CD4-positive, alpha-beta T cell treated with Interleukin-10 for 1 hour (primary cell): ENCODE results near the gene NPHP4.
"Not testable (repeated sequence)": the region's sequence is repeated elsewhere in the genome, so short reads cannot be mapped to it uniquely, and the experiment has no call there.

Source experiments
- DNase-seq: peaks from one replicate; pipeline ENCODE4 v3.0.0-alpha.2; 2020

The NPHP4 gene

DNA sequence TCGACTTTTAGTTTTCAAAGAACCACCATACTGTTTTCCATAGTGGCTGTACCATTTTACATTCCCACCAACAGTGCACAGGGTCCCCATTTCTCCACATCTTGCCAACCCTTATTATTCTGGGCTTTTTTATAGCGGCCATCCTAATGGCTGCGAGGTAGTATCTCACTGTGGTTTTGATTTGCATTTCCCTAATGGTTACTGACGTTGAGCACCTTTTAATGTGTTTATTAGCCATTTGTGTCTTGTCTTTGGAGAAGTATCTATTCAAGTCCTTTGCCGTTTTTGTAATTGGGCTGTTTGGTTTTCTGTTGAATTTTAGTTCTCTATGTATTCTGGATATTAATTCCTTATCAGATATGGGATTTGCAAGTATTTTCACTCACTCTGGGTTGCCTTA is 31.1 kb upstream of the NPHP4 start:
- DNase-seq, result no peak

DNA sequence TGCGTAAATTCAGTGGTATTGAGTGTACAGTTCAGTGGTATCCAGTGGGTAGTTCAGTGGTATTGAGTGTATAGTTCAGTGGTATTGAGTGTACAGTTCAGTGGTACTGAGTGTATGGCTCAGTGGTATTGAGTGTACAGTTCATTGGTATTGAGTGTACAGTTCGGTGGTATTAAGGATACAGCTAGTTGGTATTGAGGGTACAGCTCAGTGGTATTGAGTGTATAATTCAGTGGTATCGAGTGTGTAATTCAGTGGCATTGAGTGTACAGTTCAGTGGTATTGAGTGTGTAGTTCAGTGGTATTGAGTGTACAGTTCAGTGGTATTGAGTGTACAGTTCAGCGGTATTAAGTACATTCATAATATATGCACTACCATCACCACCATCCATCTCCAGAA is 30.0 kb upstream of the NPHP4 start:
- no peak for DNase-seq

DNA sequence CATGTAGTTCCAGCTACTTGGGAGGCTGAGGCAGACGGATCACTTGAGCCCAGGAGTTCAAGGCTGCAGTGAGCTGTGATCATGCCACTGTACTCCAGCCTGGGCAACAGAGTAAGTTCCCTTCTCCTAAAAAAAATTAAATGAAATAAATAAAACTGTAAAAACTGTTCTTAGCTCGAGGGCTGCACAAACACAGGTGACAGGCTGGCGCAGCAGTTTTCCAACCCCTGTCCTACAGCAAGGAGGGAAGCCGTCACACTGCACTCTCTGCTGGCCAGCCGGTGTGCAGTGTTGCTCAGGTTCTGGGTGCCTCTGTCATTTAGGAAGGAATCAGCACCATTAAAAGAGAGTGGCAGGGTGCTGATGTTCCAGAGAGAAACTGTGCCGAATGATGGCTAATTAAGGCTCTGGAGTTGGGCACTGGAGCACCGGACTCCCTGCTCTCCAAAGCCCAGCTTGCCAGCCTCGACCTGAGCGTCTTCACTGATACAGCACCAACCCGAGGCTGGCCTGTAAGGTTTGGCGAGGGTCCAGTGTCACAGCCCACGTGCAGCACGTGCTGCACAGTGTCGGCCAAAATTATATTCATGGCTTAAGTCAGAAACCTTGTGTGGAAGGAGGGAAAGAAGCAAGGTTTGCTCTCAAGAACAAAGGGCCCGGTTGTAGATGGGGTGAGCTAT is 27.1 kb upstream of the NPHP4 start:
- DNase-seq, result no peak

DNA sequence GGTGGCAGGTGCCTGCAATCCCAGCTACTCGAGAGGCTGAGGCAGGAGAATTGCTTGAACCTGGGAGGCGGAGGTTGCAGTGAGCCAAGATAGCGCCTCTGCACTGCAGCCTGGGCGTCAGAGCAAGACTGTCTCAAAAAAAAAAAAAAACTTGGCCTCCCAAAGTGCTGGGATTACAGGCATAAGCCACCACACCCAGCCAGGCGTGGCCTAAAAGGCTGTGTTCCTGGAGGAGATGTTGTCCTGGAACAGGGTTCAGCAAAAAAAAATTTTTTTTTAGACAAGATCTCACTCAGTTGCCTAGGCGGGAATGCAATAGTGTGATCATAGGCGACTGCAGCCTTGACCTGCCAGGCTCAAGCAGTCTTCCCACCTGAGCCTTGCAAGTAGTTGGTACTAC is 25.4 kb upstream of the NPHP4 start:
- not testable (repeated sequence) for DNase-seq

DNA sequence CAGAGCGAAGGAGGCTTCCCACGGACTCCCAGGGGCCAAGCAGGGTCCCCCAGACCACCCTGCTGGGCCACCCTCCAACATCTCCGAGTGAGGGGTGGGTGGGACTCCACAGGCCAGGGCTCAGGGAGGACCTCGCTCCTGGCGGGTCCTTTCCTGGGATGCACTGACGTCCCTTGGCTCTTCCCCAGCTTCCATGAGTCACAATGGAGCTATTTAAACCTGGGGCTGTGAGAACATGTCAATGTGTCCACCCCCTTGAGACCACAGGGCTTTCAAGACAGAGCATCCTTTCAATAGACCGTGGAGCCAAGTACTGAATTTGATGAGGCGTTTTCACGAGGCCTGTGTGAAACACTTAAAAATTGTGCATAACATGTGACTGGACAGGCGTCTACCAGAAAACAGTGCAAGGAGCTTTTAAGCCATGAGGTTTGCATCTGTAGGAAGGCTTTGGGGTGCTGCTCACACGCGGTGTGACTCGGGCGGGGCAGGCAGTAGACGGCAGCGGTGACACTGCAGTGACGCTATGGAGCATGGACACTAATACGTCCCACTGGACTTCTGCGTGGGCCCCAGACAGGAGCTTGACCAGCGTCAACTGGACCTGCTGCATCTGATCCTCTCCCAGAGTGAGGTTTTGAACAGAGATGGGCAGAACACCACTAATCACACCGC is 24.1 kb upstream of the NPHP4 start:
- no peak for DNase-seq

DNA sequence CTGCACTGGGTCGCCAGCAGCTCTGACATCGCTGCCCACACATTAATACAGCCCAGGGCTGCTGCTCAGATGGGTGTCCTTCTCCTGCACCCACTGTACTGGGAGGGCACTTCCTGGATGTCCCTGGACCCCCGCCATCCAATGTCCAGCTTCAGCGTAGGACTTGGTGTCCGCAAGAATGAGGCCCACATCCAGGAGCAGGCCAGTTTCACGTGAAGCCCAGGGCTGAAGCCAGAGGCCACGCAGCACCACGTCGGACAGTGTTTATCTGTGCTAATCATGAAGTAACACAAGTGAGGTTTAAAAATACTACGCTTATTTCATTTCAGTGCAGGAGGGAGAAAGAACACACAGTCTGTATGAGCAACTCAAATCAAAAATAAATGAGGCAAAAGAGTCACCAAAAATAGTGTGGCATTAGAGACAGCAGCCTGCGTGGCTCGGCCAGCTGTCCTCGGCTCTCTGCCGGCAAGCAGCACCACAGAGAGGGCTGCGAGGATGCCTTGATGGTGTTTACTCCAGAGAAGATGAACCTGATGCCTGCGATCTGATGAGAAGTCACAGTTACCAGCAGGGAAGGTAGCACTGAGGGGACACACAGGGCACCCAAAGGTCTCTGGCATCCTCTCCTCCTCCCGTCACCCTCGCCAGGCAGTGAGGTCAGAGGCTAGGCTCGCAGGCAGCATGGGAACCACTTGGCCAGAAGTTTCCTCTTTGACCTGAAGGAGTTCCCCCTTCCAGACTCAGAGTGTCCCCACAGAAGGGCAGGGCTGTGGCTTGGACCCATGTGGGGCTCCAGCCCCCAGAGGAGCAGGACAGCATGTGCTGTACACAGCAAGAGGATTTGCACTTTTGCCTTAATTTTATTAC is 22.1 kb upstream of the NPHP4 start:
- no peak for DNase-seq

DNA sequence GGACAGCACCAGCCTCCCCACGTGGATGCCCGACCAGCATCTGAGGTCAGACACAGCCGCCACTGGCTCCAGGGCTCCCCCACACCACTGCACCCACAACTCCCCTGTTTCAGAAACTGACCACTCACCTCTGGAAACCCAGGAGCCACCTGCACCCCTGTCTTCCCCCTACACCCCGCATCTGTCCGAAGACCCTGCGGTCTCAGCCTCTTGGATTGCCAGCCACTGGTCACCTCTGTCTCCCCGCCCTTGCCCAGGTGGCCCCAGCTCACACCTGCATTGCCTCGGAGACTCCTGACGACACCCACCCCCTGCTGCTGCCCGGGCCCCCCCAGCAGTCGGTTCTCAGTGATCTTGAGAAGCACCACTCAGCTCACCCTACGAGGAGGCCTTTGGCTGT is 21.3 kb upstream of the NPHP4 start:
- DNase-seq, result no peak

DNA sequence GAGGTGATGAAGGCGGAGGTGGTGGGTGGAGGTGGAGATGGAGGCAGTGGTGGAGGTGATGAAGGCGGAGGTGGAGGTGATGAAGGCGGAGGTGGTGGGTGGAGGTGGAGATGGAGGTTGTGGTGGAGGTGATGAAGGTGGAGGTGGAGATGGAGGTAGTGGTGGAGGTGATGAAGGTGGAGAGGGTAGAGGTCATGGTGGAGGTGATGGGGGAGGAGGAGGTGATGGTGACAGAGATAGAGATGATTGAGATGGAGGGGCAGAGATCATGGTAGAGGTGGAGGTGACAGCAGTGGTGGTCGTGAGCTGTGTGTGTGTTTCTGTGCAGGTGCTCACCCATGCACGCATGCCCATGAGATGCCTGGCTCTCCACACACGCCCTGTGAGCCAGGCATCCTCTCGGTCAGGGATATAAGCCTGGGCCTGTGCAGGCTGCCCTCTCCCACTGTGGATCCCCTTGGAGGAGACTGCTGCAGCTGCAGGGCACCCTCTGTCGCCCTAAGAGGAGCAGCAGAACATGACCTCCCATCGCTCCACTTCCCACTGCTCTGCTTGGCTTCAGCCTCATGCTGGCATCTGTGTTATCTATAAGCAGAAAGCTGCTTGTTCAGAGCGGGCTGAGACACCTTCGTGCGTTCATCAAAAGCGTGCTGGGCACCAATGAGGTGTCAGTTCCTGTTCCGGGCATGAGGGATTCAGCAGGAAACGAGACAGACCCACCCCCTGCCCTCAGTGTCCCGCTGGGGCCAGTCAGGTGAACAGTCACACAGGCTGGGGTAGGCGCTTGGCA is 20.5 kb upstream of the NPHP4 start:
- peak; percentile 22 for DNase-seq

DNA sequence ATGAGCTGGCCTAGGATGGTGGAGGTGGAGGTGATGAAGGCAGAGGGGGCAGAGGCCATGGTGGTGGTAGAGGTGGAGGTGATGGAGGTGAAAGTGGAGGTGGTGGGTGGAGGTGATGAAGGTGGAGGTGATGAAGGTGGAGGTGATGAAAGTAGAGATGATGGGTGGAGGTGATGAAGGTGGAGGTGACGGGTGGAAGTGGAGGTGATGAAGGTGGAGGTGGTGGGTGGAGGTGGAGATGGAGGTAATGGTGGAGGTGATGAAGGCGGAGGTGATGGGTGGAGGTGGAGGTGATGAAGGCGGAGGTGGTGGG is 19.7 kb upstream of the NPHP4 start:
- DNase-seq, result no peak

DNA sequence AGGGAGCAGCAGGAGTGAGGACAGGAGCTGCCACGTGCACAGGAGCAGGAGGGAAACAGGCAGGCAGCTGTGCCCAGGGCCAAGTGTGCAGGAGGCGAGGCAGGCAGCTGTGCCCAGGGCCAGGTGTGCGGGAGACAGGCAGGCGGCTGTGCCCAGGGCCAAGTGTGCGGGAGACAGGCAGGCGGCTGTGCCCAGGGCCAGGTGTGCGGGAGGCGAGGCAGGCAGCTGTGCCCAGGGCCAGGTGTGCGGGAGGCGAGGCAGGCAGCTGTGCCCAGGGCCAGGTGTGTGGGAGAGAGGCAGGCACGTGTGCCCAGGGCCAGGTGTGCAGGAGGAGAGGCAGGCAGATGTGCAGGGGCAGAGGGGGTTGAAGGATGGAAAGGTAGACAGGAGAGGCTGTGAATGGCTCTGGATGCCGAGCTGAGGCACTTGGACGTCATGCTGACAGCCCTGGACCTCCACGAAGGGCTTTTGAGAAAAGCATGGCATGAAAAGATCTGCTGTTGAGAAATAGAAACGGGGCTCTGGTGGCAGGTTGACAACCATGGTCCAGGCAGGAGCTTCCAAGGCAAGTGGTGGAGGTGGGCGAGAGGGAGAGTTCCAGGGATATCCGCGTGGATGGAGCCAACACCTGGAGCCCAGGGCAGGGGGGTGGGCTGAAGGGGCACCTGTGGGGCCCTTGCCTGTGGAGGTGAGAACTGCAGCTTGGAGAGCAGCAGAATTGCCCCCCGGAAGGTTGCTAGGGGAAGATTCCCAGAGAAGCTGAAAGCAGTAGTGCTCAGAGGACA is 19.1 kb upstream of the NPHP4 start:
- no peak for DNase-seq

DNA sequence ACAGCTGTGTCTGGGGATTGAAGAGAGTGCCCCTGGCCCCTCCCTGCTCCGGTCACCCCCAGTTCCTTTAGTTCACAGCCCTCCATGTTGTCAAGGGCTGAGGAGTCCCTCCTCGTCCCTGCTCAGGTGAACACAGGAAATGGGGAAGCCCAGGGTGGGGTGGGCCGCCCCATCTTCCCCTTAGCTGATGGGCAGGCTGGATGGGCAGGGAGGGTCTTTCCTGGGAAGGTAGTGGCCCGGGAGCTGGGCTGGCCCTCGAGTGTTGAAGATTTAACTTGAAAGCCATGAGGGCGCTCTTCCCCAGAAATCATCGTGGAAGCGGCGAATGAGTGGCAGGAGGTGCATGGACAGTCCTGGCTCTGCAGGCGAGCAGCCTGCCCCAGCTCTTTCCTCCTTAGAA is 18.3 kb upstream of the NPHP4 start:
- DNase-seq, result no peak

DNA sequence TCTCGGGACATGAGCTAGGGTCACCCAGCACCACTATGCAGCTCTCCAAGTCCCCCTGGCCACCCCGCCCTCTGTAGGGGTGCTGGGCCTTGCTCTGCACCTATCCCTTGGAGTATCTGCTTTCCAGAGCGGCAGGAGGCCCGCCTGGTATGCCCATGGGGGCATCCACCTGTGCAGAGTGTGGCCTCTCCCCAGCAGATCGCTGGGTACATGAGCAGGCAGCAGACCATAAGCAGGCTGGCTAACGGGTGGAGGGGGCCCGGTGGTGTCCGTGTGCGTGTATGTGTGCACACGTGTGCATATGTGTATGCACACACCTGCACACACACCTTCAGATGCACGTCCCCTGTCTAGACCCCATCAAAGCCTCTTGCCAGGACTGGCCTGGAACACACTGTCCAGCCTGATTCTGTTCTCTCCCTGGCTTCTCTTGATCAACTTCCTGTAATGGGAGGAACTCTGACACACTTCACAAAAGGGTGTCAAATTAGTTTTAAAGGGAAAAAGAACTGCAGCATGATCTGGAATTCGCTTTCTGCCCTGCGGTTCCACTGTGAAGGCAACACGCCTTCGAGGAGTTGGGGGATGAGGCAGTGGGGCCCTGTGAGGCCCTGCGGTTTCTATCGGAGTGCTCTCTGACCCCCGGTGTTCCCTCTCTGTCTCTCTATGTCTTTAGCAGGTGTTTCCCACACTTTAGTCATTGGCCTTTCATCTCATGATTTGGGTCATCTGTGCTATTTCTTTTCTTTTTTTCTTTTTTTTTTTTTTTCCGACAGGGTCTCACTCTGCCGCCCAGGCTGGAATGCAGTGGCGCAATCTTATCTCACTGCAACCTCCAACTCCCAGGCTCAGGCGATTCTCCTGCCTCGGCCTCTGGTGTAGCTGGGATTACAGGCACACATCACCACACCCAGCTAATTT is 17.2 kb upstream of the NPHP4 start:
- no peak for DNase-seq

DNA sequence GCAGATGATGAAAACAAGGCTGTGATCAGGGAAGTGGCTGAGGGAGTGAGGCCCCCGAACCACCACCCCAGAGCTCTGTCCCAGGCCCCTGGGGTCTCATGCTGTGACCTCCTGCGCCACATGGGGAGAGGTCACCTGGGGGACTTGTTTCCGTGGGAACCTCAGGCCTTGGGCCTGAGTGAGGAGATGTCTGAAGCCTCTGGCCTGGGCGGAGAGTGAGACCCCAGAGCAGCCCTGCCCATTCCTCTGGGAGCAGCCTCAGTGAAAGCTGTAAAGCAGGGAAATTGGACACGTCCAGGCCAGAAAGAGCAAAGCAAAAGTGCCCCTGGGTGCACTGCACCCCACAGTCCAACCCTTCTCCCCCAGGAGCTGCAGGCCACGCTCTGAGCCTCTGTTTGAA is 16.5 kb upstream of the NPHP4 start:
- DNase-seq, result no peak

DNA sequence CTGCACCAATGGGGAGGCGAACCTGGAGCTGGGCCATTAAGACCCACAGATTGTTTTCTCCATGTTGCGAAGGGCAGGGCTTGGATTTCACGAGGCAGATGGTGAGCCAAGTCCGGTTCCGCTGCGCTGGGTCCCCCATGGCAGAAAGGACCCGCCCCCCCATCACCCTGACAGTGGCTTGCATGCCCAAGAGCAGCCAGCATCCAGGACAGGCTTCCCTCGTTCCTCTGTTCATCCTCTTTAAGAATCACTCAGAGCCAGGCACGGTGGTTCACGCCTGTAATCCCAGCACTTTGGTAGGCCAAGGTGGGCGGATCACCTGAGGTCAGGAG is 15.8 kb upstream of the NPHP4 start:
- no peak for DNase-seq

DNA sequence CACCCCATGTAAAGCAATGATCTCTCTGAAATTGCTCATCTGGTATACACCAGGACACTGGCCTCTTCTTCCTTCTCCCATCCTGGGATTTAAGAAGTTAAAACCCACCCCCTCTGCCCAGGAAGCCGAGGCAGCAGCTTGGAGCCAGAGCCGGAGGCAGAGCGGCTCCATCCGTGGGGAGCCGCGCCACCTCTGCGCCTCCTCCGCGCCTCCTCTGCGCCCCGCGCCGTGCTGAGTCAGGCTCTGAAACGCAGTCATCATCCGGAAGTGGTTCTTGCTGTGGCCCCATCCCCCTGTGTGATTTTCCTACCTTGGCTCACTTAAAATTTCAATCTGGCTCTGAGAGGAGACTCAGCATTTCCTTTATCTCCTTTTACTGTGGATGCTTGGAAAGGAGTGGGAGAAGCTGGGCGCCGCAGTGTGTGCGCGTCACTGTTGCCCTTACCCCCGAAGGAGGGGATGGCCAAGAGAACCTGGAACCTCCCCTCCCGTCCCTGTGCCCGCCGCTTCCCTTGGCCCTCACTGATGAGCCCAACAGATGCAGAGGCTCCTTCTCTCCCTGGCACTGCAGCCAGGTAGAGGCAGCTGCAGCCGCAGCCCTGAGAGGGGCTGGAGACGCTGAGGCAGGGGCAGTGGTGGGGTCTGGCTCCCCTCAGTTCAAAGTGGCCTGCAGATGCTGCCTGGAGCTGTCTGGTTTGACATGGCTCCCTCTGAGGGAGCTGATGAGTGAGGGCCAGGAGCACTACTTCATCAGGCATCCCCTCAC is 15.3 kb upstream of the NPHP4 start:
- DNase-seq, result no peak

DNA sequence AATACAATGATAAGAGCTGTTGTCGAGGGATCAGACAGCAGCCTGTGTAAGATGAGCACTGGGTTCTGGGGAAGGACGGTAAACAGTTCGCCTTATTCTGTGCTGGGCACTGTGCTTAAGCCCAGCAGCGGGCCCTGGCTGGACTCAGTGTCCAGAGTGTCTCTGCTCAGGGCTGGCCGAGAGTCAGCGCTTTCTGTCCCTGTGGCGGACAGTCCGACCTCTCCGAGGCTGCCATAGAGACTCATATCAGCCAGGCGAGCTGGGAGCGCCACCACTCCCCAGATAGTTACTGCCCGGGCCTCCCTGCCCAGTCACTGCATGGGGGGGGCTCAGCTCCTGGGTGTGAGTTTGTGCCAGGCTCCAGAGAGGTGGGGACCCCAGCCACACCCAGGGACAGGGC is 14.7 kb upstream of the NPHP4 start:
- DNase-seq, result no peak

DNA sequence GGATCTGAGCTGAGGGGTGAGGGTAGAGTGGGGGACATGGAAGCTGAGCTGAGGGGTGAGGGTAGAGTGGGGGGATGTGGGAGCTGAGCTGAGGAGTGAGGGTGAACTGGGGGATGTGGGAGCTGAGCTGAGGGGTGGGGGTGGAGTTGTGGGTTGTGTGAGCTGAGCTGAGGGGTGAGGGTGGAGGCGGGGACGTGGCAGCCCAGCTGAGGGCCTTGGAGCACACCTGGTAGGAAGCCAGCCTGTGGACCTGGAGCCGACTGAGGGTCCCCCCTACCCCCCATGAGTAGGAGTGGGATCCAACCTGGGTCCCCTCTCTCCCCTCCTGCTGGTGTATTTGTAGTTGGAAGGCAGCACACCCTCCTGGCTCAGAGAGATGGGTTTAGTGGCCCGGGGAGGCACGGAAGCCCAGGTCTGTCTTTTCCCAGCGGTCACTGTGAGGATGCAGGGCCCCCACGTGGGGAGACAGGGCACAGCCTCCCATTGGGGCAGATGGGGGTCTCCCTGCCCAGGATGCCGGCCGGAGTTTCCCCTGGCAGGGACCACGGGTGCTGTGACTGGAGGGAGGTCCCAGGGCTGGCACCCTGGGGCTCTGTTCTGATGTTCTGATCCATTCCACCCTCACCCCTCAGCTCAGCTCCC is 13.2 kb upstream of the NPHP4 start:
- no peak for DNase-seq

DNA sequence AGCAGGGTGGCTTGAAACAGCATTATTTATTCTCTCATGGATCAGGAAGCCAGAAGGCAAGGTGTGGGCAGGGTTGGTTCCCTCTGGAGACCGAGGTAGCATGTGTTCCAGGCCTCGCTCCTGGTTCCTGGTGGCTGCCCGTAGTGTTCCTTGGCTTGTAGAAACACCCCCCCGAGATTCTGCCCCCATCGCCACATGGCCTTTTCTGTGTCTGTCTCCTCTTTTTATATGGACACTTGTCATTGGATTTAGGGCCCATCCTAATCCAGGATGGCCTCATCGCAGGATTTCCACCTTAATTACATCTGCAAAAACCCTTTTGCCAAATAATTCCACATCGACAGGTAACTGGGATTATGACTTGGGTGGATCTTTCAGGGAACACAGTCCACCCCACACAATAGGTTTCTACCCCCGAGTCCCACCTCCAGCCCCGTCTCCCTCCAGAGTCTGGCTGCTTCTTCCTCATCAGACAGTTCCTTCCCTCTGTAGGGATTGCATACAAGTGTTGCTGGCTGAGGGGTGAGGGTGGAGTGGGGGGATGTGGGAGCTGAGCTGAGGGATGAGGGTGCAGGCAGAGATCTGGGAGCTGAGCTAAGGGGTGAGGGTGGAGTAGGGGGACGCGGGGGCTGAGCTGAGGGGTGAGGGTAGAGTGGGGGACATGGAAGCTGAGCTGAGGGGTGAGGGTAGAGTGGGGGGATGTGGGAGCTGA is 12.3 kb upstream of the NPHP4 start:
- no peak for DNase-seq

DNA sequence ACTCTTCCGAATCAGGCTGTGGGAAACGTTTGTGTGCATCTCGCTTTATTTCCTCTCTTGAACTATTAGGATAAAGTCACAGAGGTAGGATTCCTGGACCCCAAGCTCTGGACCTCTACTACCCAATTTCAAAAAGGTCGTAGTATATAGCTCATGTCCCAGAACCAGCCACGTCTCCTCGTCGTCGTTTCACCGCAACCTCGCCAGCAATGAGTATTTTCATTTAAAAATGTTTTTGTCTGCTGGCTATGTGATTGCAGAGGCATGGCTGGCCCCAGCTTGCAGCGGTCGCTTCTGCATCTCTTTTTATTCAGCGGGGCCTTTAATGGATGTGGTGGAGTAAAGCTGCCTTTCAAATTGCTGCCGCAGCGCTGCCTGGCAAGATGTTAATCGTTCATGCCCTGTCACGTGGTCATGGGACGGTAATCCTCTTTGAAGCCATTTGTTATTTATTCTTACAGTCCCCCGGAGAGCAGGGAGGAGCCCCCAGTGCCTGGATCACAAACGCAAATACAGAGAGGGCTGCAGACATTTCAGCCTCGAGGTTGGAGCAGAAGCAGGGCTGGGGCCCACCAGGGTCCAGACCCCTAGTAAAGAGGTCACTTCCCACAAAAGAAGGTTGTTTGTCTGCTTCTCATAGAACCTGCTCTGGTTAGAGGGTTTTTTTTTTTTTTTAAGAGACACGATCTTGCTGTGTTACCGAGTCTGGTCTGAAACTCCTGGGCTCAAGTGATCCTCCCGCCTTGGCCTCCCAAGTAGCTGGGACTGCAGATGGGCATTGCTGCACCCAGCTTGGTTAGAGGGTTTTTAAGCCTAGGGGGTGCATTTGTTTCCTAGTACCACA is 11.6 kb upstream of the NPHP4 start:
- no peak for DNase-seq
